ENCODE results near the gene CDH13.

- TF ChIP-seq CTCF (IDR thresholded peaks at IDR 0.05) (no peak), POLR2A (IDR thresholded peaks at IDR 0.05) (no peak)
Measured at GRCh38 chr16:83464991-83465390, 838.2 kb downstream of the CDH13 start.

Data from Peyer's patch (tissue), 4 donors.